KMS-11 (cell line): ENCODE data around the gene ESRRG.
"Not testable (repeated sequence)": the region's sequence is repeated elsewhere in the genome, so short reads cannot be mapped to it uniquely, and the experiment has no call there.

Experiments
- H2AFZ ChIP-seq: fragments of 200-600 bp; sonication (generic); 2 replicates; pipeline ENCODE4 v1.6.1; 2016; ENCODE audit warnings: antibody characterized with exemption, mixed run types, low read depth
- H3K27ac ChIP-seq: fragments of 200-600 bp; sonication (generic); 2 replicates; pipeline ENCODE4 v1.6.1; 2016; ENCODE audit warnings: mild to moderate bottlenecking, mixed run types
- H3K27me3 ChIP-seq: fragments of 200-600 bp; sonication (generic); 2 replicates; pipeline ENCODE4 v1.6.1; 2017; ENCODE audit warnings: mild to moderate bottlenecking, low read depth, mixed run types, moderate library complexity; ENCODE audit not compliant: insufficient read depth
- H3K36me3 ChIP-seq: fragments of 200-600 bp; sonication (generic); 2 replicates; pipeline ENCODE4 v1.6.1; 2017; ENCODE audit warnings: mild to moderate bottlenecking, mixed run types; ENCODE audit not compliant: insufficient read depth
- H3K4me1 ChIP-seq: fragments of 200-600 bp; sonication (generic); 2 replicates; pipeline ENCODE4 v1.6.1; 2016; ENCODE audit warnings: mild to moderate bottlenecking, low read depth, mixed run types; ENCODE audit not compliant: poor library complexity, severe bottlenecking
- H3K4me2 ChIP-seq: fragments of 200-600 bp; sonication (generic); 2 replicates; pipeline ENCODE4 v1.7.0; 2016; ENCODE audit warnings: mild to moderate bottlenecking, mixed run types
- H3K4me3 ChIP-seq: fragments of 200-600 bp; sonication (generic); IDR thresholded peaks from 2 replicates; pipeline ENCODE4 v1.6.1; 2017; ENCODE audit warnings: low read depth, low read length, mixed read lengths; ENCODE audit not compliant: insufficient read depth
- H3K79me2 ChIP-seq: fragments of 200-600 bp; sonication (generic); 2 replicates; pipeline ENCODE4 v1.6.1; 2016; ENCODE audit warnings: low read depth, mixed run types; ENCODE audit not compliant: insufficient read depth
- H3K9ac ChIP-seq: fragments of 200-600 bp; sonication (generic); 2 replicates; pipeline ENCODE4 v1.6.1; 2016; ENCODE audit warnings: mild to moderate bottlenecking, mixed run types
- H4K20me1 ChIP-seq: fragments of 200-600 bp; sonication (generic); 2 replicates; pipeline ENCODE4 v1.6.1; 2016; ENCODE audit warnings: mild to moderate bottlenecking, mixed run types; ENCODE audit not compliant: insufficient read depth
- TF ChIP-seq, protein P1 (sequence below): fragments of 200-600 bp; sonication (generic); conservative IDR thresholded peaks from 2 replicates; pipeline ENCODE4 v1.6.1; 2017; ENCODE audit warnings: low read depth, mild to moderate bottlenecking, antibody characterized with exemption, low read length, moderate library complexity, mixed read lengths

ESRRG gene

DNA sequence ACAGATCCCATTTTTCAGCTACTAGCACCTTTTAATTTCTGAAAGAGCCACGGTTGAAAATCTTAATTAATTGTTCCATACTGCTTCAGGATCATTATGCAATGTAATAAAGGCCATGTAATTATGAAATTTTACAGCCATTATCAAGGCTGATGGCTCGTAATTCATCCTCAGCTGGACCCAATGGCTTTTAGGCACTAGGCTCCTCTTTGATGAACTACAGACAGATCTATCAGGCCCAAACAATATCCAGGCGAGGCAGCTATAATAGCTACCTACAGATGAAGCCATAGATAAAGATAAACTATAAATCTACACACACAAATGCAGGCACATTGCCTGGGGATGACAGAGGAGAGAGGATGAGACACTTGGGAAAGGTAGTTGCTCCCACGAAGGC is 189.5 kb downstream of the ESRRG start:
- Histone ChIP-seq H3K27ac (no peak overlapping the region), H3K4me3 (no peak overlapping the region), H3K36me3 (no peaks in the 10 kb centered on the region), H3K9ac (no peak overlapping the region), H3K27me3 (no peaks in the 10 kb centered on the region), H3K4me1 (peaks cover 19% of the 10 kb centered on the region), H3K4me2 (no peak overlapping the region), H2AFZ (no peak overlapping the region), H3K79me2 (no peaks in the 10 kb centered on the region), H4K20me1 (no peaks in the 10 kb centered on the region)
- TF ChIP-seq, protein P1, sequence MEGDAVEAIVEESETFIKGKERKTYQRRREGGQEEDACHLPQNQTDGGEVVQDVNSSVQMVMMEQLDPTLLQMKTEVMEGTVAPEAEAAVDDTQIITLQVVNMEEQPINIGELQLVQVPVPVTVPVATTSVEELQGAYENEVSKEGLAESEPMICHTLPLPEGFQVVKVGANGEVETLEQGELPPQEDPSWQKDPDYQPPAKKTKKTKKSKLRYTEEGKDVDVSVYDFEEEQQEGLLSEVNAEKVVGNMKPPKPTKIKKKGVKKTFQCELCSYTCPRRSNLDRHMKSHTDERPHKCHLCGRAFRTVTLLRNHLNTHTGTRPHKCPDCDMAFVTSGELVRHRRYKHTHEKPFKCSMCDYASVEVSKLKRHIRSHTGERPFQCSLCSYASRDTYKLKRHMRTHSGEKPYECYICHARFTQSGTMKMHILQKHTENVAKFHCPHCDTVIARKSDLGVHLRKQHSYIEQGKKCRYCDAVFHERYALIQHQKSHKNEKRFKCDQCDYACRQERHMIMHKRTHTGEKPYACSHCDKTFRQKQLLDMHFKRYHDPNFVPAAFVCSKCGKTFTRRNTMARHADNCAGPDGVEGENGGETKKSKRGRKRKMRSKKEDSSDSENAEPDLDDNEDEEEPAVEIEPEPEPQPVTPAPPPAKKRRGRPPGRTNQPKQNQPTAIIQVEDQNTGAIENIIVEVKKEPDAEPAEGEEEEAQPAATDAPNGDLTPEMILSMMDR = no peak

DNA sequence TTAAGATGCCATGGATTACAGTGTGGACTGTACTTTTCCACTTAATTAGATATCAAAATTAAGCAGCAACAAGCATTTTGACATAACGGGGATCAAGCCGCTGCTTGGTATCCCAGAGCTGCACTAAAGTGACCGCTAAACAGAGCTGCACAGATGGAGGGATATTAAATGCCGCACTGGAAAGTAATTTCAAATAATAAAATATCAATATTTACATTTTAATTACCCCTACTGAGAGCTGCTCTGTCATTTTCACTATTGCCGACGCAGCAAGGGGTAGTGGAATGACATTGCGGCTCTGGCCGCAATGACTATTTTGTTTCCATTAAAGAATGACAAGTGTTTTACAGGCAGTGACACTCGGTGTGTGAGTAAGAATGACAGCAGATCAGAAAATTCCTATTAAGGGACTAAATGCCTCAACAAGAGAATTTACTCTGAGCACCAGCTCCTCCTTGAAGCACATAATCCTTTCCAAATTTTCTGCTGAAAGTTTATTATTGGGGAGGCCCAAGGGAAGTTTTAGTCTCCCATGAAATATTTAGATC is 190.9 kb downstream of the ESRRG start:
- peaks cover 19% of the 10 kb centered on the region for H3K4me1 ChIP-seq
- TF ChIP-seq, protein P1 = no peak
- no peak overlapping the region for H3K9ac ChIP-seq
- no peaks in the 10 kb centered on the region for H4K20me1 ChIP-seq
- no peaks in the 10 kb centered on the region for H3K36me3 ChIP-seq
- H3K4me2 ChIP-seq = peak overlapping the region; percentile 39; the same call in 1 of the 2 replicates
- no peaks in the 10 kb centered on the region for H3K79me2 ChIP-seq
- H2AFZ ChIP-seq = peak overlapping the region; percentile 89
- no peak overlapping the region for H3K4me3 ChIP-seq
- H3K27ac ChIP-seq = no peak overlapping the region
- H3K27me3 ChIP-seq = no peaks in the 10 kb centered on the region

DNA sequence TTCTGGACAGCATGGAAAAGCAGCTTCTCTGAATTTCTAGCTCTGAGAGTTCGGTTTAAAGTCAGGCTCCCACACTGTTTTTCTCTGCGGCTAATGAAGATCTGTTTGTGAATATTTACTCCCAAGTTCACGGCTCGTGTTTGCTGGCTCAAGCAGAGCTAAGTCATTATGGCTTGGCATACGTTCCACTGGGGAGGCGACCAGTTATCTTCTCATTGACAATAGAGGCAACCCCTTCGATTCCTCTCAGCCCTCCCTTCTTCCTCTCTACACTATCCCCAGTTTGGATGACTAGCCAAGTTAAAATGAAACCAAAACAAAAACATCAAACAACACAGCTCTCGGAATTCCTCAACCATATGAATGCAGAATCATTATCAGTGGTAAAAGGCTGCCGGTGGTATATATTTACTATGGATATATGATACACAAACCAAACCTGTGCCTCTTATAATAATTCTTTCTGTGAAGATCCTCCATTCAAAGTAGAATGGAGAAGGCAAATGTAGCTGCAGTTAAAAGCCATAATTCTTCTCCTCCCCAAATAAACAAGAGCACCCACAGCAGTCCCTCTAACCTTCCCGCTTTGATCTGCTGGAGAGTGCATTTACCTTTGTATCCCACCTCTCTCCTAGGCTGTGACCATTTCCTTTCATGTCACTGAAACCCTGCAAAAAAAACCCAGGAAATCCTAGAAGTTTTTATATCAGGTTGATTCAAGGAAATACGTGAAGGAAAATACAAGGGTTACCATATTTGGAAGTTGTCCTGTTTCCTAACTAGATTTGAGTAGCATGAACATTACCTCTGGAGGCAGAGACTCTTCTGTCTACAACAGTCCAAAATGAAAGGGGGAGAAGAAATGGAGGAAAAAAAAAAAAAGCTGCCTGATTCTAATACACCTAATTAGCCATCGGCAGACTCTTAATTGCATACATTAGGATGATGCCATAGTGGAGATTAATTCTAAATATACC is 191.7 kb downstream of the ESRRG start:
- H4K20me1 ChIP-seq = no peaks in the 10 kb centered on the region
- H2AFZ ChIP-seq = peak overlapping the region; percentile 89
- H3K4me2 ChIP-seq = peak overlapping the region; percentile 39
- TF ChIP-seq, protein P1 = no peak
- no peaks in the 10 kb centered on the region for H3K36me3 ChIP-seq
- peak overlapping the region; percentile 65 for H3K27ac ChIP-seq
- no peaks in the 10 kb centered on the region for H3K27me3 ChIP-seq
- peak overlapping the region; percentile 71 for H3K4me3 ChIP-seq
- peaks cover 19% of the 10 kb centered on the region for H3K4me1 ChIP-seq
- peak overlapping the region; percentile 72 for H3K9ac ChIP-seq
- H3K79me2 ChIP-seq = no peaks in the 10 kb centered on the region

DNA sequence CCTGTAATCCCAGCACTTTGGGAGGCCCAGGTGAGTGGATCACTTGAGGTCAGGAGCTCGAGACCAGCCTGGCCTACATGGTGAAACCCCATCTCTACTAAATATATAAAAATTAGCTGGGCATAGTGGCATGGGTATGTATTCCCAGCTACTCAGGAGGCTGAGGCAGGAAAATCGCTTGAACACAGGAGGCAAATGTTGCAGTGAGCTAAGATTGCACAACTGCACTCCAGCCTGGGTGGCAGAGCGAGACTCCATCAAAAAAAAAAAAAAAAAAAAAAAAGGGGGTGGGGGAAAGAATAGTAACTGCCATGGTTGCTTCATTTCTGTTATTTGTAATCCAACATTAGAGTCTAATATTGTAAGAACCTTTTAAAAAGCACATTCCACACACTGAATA is 193.4 kb downstream of the ESRRG start:
- not testable (repeated sequence) for H3K79me2 ChIP-seq, H3K36me3 ChIP-seq, H3K4me3 ChIP-seq, H3K27ac ChIP-seq, H3K27me3 ChIP-seq, H2AFZ ChIP-seq, H3K9ac ChIP-seq, H4K20me1 ChIP-seq, H3K4me2 ChIP-seq
- peaks cover 19% of the 10 kb centered on the region for H3K4me1 ChIP-seq

DNA sequence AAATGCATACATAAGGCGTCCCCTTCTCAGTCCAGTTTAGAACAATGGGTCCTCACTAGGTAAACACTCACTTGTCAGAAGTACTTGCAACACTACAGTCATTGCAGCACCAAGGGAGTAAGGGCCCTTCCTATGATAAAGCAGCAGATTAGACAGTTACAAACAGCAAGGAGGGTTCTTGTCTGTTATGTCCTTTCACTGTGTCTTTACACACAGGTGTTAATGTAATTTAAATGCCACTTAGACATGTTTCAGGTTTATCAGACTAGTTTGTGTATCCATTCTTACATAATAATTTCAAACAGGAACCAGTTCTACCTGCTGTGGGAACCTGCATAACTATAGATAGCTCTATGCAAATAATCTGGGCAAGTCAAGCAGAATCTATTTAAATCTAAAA is 194.4 kb downstream of the ESRRG start:
- Histone ChIP-seq H2AFZ (no peak overlapping the region), H3K4me2 (no peak overlapping the region), H3K4me1 (peaks cover 19% of the 10 kb centered on the region), H3K9ac (no peak overlapping the region), H3K36me3 (no peaks in the 10 kb centered on the region), H4K20me1 (no peaks in the 10 kb centered on the region), H3K27ac (no peak overlapping the region), H3K27me3 (no peaks in the 10 kb centered on the region), H3K4me3 (no peak overlapping the region), H3K79me2 (no peaks in the 10 kb centered on the region)
- TF ChIP-seq, protein P1 = no peak
